Measurements from ENCODE around the gene FILIP1.

DNA sequence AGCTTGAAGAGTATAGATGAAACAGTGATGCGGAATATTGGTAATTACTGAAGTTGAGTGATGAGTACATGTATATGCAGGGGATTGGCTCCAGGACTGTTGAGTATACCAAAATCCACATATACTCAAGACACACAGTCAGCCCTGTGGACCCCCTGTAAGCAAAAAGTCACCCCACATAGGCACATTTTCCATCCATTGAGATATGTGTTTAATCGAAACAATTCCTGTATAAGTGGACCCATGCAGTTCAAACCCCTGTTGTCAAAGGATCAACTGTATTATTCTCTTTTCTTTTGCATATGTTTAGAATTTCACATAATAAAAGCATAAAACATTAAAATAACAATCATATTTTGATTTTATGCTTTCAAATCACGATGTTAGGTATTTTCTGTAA is 32.1 kb upstream of the FILIP1 start:
- TF ChIP-seq POLR2AphosphoS5 (IDR thresholded peaks at IDR 0.05; ENCODE audit: low read depth): no peak
- TF ChIP-seq, protein P1, sequence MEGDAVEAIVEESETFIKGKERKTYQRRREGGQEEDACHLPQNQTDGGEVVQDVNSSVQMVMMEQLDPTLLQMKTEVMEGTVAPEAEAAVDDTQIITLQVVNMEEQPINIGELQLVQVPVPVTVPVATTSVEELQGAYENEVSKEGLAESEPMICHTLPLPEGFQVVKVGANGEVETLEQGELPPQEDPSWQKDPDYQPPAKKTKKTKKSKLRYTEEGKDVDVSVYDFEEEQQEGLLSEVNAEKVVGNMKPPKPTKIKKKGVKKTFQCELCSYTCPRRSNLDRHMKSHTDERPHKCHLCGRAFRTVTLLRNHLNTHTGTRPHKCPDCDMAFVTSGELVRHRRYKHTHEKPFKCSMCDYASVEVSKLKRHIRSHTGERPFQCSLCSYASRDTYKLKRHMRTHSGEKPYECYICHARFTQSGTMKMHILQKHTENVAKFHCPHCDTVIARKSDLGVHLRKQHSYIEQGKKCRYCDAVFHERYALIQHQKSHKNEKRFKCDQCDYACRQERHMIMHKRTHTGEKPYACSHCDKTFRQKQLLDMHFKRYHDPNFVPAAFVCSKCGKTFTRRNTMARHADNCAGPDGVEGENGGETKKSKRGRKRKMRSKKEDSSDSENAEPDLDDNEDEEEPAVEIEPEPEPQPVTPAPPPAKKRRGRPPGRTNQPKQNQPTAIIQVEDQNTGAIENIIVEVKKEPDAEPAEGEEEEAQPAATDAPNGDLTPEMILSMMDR (IDR thresholded peaks at IDR 0.05; ENCODE audit: insufficient read depth, low read length): no peak
- TF ChIP-seq REST (IDR thresholded peaks at IDR 0.05; ENCODE audit: insufficient replicate concordance, low read depth): no peak

Data from HL-60 (cell line).